ENCODE results near the gene ST14. TPM values are rescaled to one million over a fixed set of nuclear protein-coding genes. Genes with fewer than 3 reads are reported as not detected.

The ST14 gene
- total and polyA plus RNA-seq, 10 of the 15 experiments (the other 5 are each of a cell fraction or from before 2014, with no cell fraction given): 0.02 to 3.9 (median 0.73) TPM; not detected in 2

DNA sequence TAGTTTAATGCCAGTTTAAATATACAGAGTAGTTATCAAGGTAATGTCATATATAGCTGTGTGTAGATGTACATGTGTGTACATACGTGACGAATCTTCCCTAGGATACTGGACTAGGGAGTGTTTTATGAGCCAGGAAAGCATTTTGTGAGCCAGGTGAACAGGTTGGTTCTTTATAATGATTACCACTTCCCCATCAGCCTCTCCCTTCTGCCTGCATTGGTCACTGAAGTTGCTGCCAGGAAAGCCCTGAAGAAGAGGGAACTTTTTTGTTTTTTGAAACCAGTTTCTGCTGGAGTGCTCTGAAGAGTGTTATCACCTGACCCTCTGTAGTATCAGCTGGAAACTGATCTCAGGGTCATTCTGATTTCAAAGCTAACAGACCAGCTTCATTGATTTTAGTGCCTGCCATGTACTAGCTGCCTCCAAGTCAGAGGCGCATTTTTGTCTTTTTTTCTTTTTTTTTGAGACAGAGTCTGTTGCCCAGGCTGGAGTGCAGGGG is 14.2 kb upstream of the ST14 start:
- Histone ChIP-seq H3K27me3 (replicated peaks in 1 of 2; ENCODE audit: control insufficient read depth in 2 of 2, insufficient read depth in 2 of 2, low read length in 1 of 2) (no peaks in the 10 kb centered on the region), H3K4me3 (no peak overlapping the region), H3K9me3 (replicated peaks; ENCODE audit: control insufficient read depth, insufficient read depth, low read length) (no peaks in the 10 kb centered on the region), H4K20me1 (ENCODE audit: control insufficient read depth, insufficient read depth) (no peaks in the 10 kb centered on the region; the same call in 1 of the 2 replicates), H3K79me2 (ENCODE audit: control insufficient read depth, insufficient read depth, low read length) (no peaks in the 10 kb centered on the region), H2AFZ (ENCODE audit: control insufficient read depth, low read depth, low read length) (no peak overlapping the region), H3K4me1 (ENCODE audit: control insufficient read depth, insufficient read depth, low read length) (peaks cover 34% of the 10 kb centered on the region), H3K9ac (ENCODE audit: control insufficient read depth, insufficient read depth, low read length) (no peak overlapping the region), H3K36me3 (ENCODE audit: control insufficient read depth in 2 of 2, insufficient read depth in 2 of 2, low read length in 1 of 2) (no peaks in the 10 kb centered on the region), H3K27ac (ENCODE audit: control insufficient read depth, insufficient read depth) (no peak overlapping the region), H3K4me2 (ENCODE audit: control insufficient read depth, insufficient read depth) (no peak overlapping the region)
- ChIA-PET SMC1A (ENCODE audit: uncharacterized antibody, unreplicated experiment) (interaction anchor here (1.1 to 5.0 kb wide), 9 partner anchors 14 to 224 kb away, joined by 3 to 33 read pairs (median 4); no protein-coding TSS in a partner anchor), RAD21 (ENCODE audit: unreplicated experiment) (interaction anchor here (1.1 to 3.9 kb wide), 4 partner anchors 13 to 264 kb away, joined by 3 to 30 read pairs (median 4); no protein-coding TSS in a partner anchor), CTCF (interaction anchor here (0.8 to 3.5 kb wide), 7 partner anchors 11 to 222 kb away, joined by 3 to 45 read pairs (median 3); no protein-coding TSS in a partner anchor), POLR2A (interaction anchor here (1.0 kb wide), 1 partner anchor 16 kb away, joined by 3 read pairs; no protein-coding TSS in a partner anchor)
- ATAC-seq (no peak), FAIRE-seq (no peak), DNase-seq (ENCODE audit: low read depth, low spot score) (no peak)
- TF ChIP-seq ZNF217 (IDR thresholded peaks at IDR 0.05) (no peak), NFYA (IDR thresholded peaks at IDR 0.05; ENCODE audit: borderline replicate concordance, low read depth, low read length) (no peak), ZBTB4 (CRISPR knock-in tag; IDR thresholded peaks at IDR 0.05) (no peak)
- TF ChIP-seq, protein P1, sequence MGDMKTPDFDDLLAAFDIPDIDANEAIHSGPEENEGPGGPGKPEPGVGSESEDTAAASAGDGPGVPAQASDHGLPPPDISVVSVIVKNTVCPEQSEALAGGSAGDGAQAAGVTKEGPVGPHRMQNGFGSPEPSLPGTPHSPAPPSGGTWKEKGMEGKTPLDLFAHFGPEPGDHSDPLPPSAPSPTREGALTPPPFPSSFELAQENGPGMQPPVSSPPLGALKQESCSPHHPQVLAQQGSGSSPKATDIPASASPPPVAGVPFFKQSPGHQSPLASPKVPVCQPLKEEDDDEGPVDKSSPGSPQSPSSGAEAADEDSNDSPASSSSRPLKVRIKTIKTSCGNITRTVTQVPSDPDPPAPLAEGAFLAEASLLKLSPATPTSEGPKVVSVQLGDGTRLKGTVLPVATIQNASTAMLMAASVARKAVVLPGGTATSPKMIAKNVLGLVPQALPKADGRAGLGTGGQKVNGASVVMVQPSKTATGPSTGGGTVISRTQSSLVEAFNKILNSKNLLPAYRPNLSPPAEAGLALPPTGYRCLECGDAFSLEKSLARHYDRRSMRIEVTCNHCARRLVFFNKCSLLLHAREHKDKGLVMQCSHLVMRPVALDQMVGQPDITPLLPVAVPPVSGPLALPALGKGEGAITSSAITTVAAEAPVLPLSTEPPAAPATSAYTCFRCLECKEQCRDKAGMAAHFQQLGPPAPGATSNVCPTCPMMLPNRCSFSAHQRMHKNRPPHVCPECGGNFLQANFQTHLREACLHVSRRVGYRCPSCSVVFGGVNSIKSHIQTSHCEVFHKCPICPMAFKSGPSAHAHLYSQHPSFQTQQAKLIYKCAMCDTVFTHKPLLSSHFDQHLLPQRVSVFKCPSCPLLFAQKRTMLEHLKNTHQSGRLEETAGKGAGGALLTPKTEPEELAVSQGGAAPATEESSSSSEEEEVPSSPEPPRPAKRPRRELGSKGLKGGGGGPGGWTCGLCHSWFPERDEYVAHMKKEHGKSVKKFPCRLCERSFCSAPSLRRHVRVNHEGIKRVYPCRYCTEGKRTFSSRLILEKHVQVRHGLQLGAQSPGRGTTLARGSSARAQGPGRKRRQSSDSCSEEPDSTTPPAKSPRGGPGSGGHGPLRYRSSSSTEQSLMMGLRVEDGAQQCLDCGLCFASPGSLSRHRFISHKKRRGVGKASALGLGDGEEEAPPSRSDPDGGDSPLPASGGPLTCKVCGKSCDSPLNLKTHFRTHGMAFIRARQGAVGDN (IDR thresholded peaks at IDR 0.05): no peak
- TF ChIP-seq, protein P2, sequence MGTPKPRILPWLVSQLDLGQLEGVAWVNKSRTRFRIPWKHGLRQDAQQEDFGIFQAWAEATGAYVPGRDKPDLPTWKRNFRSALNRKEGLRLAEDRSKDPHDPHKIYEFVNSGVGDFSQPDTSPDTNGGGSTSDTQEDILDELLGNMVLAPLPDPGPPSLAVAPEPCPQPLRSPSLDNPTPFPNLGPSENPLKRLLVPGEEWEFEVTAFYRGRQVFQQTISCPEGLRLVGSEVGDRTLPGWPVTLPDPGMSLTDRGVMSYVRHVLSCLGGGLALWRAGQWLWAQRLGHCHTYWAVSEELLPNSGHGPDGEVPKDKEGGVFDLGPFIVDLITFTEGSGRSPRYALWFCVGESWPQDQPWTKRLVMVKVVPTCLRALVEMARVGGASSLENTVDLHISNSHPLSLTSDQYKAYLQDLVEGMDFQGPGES (IDR thresholded peaks at IDR 0.05): no peak
- TF ChIP-seq, protein P3, sequence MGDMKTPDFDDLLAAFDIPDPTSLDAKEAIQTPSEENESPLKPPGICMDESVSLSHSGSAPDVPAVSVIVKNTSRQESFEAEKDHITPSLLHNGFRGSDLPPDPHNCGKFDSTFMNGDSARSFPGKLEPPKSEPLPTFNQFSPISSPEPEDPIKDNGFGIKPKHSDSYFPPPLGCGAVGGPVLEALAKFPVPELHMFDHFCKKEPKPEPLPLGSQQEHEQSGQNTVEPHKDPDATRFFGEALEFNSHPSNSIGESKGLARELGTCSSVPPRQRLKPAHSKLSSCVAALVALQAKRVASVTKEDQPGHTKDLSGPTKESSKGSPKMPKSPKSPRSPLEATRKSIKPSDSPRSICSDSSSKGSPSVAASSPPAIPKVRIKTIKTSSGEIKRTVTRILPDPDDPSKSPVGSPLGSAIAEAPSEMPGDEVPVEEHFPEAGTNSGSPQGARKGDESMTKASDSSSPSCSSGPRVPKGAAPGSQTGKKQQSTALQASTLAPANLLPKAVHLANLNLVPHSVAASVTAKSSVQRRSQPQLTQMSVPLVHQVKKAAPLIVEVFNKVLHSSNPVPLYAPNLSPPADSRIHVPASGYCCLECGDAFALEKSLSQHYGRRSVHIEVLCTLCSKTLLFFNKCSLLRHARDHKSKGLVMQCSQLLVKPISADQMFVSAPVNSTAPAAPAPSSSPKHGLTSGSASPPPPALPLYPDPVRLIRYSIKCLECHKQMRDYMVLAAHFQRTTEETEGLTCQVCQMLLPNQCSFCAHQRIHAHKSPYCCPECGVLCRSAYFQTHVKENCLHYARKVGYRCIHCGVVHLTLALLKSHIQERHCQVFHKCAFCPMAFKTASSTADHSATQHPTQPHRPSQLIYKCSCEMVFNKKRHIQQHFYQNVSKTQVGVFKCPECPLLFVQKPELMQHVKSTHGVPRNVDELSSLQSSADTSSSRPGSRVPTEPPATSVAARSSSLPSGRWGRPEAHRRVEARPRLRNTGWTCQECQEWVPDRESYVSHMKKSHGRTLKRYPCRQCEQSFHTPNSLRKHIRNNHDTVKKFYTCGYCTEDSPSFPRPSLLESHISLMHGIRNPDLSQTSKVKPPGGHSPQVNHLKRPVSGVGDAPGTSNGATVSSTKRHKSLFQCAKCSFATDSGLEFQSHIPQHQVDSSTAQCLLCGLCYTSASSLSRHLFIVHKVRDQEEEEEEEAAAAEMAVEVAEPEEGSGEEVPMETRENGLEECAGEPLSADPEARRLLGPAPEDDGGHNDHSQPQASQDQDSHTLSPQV (IDR thresholded peaks at IDR 0.05): no peak
- 96% methylated on average over 3 of the region's 3 CpGs for WGBS (ENCODE audit: insufficient coverage, insufficient replicate concordance, low lambda C conversion rate, missing lambda C conversion rate)
- BruUV-seq (replicated peaks): no TSS peak
- intact Hi-C loops (cut with micrococcal nuclease; ENCODE audit: unreplicated experiment) (loop anchor here (5.0 kb wide), 1 partner anchor 37 kb away; no protein-coding TSS in a partner anchor), in situ Hi-C loops (cut with MboI) (no loop called here)

All from GM12878 (cell line).